Kidney capillary endothelial cell (primary cell): ENCODE measurements around the gene PYM1.
"Not testable (repeated sequence)": the region's sequence is repeated elsewhere in the genome, so short reads cannot be mapped to it uniquely, and the experiment has no call there.

Experiments used
- DNase-seq: peaks from one replicate; pipeline ENCODE4 v3.0.0-alpha.2; 2018; ENCODE audit warnings: low spot score

PYM1 gene

GRCh38 chr12:55908726-55909512 is 18.8 kb downstream of the PYM1 start:
- DNase-seq, result no peak

- DNase-seq, result peak; percentile 60
Measured at GRCh38 chr12:55906056-55906455, 21.6 kb downstream of the PYM1 start.

GRCh38 chr12:55901881-55902490 is 25.7 kb downstream of the PYM1 start:
- DNase-seq, result no peak

GRCh38 chr12:55899082-55899481 is 28.6 kb downstream of the PYM1 start:
- DNase-seq, result no peak

- no peak for DNase-seq
Measured at GRCh38 chr12:55893723-55894122, 34.0 kb downstream of the PYM1 start.

- DNase-seq, result no peak
Measured at GRCh38 chr12:55891310-55891709, 36.4 kb downstream of the PYM1 start.

- no peak for DNase-seq
Measured at GRCh38 chr12:55885113-55885512, 42.6 kb downstream of the PYM1 start.

GRCh38 chr12:55877824-55878223 is 49.9 kb downstream of the PYM1 start:
- no peak for DNase-seq

- no peak for DNase-seq
Measured at GRCh38 chr12:55875704-55876467, 51.8 kb downstream of the PYM1 start.

GRCh38 chr12:55874443-55874842 is 53.3 kb downstream of the PYM1 start:
- DNase-seq, result no peak

- DNase-seq, result not testable (repeated sequence)
Measured at GRCh38 chr12:55866454-55867004, 61.2 kb downstream of the PYM1 start.

GRCh38 chr12:55865327-55865726 is 62.4 kb downstream of the PYM1 start:
- DNase-seq, result no peak

GRCh38 chr12:55862931-55863330 is 64.8 kb downstream of the PYM1 start:
- DNase-seq, result not testable (repeated sequence)

- DNase-seq, result no peak
Measured at GRCh38 chr12:55862286-55862685, 65.4 kb downstream of the PYM1 start.

- DNase-seq, result no peak
Measured at GRCh38 chr12:55861871-55862270, 65.8 kb downstream of the PYM1 start.

- DNase-seq, result no peak
Measured at GRCh38 chr12:55861396-55861795, 66.3 kb downstream of the PYM1 start.

GRCh38 chr12:55852740-55853139 is 75.0 kb downstream of the PYM1 start:
- no peak for DNase-seq
